Measurements from ENCODE around the gene KLHL29.

DNA sequence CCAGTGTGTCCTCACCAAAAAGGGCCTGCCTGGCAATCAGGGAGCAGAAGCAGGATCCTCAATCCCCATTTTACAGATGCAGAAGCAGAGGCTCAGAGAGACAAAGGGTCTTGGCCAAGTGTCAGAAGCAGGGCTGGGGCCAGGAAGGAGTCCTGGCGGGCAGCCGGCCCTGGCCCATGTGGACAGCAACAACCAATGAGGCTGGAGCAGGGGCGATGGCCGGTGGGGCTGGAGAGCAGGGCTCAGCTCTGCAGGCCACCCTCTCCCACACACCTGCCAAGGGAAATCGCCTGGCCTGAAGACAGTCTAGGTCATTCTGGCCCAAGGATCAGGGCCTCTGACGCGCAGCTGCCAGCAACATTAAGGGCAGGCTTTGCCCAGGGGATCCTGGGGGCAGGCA lies 298.0 kb downstream of the KLHL29 start:
- TF ChIP-seq, protein P1, sequence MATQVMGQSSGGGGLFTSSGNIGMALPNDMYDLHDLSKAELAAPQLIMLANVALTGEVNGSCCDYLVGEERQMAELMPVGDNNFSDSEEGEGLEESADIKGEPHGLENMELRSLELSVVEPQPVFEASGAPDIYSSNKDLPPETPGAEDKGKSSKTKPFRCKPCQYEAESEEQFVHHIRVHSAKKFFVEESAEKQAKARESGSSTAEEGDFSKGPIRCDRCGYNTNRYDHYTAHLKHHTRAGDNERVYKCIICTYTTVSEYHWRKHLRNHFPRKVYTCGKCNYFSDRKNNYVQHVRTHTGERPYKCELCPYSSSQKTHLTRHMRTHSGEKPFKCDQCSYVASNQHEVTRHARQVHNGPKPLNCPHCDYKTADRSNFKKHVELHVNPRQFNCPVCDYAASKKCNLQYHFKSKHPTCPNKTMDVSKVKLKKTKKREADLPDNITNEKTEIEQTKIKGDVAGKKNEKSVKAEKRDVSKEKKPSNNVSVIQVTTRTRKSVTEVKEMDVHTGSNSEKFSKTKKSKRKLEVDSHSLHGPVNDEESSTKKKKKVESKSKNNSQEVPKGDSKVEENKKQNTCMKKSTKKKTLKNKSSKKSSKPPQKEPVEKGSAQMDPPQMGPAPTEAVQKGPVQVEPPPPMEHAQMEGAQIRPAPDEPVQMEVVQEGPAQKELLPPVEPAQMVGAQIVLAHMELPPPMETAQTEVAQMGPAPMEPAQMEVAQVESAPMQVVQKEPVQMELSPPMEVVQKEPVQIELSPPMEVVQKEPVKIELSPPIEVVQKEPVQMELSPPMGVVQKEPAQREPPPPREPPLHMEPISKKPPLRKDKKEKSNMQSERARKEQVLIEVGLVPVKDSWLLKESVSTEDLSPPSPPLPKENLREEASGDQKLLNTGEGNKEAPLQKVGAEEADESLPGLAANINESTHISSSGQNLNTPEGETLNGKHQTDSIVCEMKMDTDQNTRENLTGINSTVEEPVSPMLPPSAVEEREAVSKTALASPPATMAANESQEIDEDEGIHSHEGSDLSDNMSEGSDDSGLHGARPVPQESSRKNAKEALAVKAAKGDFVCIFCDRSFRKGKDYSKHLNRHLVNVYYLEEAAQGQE (IDR thresholded peaks at IDR 0.05; ENCODE audit: low read depth, low read length), result no peak
- TF ChIP-seq, protein P2, sequence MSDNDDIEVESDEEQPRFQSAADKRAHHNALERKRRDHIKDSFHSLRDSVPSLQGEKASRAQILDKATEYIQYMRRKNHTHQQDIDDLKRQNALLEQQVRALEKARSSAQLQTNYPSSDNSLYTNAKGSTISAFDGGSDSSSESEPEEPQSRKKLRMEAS (IDR thresholded peaks at IDR 0.05; ENCODE audit: low read depth), result no peak
- no peak for TF ChIP-seq RXRA (IDR thresholded peaks at IDR 0.05; ENCODE audit: borderline replicate concordance, low read depth)
- TF ChIP-seq, protein P3, sequence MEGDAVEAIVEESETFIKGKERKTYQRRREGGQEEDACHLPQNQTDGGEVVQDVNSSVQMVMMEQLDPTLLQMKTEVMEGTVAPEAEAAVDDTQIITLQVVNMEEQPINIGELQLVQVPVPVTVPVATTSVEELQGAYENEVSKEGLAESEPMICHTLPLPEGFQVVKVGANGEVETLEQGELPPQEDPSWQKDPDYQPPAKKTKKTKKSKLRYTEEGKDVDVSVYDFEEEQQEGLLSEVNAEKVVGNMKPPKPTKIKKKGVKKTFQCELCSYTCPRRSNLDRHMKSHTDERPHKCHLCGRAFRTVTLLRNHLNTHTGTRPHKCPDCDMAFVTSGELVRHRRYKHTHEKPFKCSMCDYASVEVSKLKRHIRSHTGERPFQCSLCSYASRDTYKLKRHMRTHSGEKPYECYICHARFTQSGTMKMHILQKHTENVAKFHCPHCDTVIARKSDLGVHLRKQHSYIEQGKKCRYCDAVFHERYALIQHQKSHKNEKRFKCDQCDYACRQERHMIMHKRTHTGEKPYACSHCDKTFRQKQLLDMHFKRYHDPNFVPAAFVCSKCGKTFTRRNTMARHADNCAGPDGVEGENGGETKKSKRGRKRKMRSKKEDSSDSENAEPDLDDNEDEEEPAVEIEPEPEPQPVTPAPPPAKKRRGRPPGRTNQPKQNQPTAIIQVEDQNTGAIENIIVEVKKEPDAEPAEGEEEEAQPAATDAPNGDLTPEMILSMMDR (IDR thresholded peaks at IDR 0.05), result no peak

Data from SK-N-SH (cell line).